ENCODE data around the gene FAM124B. TPM values are rescaled to one million over a fixed set of nuclear protein-coding genes. Genes with fewer than 3 reads are reported as not detected.

The FAM124B gene
- polyA plus RNA-seq, 3 donors, result 1.8 to 2.1 (median 2.0) TPM

GRCh38 chr2:224434618-224435017 is 32.7 kb upstream of the FAM124B start:
- H3K79me2 ChIP-seq (ENCODE audit: insufficient read depth, low read length), result no peaks in the 10 kb centered on the region
- Mint-ChIP-seq H3K4me3 (no peak overlapping the region), H3K27me3 (ENCODE audit: low read depth in 3 of 3) (peaks cover 4 to 5% (median 5%) of the 10 kb centered on the region in 3 donors), H3K36me3 (no peaks in the 10 kb centered on the region), H3K27ac (no peak overlapping the region), H3K4me1 (no peaks in the 10 kb centered on the region), H3K9me3 (peaks cover 0 to 13% (median 3%) of the 10 kb centered on the region in 7 donors)
- no peaks in the 10 kb centered on the region for H3K9me3 ChIP-seq (replicated peaks in 1 of 2; ENCODE audit: control insufficient read depth in 1 of 2, insufficient read depth in 1 of 2, low read length in 2 of 2)
- no peak overlapping the region for H3K27ac ChIP-seq (ENCODE audit: low read depth in 1 of 2, low read length in 2 of 2)
- no peak for TF ChIP-seq CTCF (IDR thresholded peaks at IDR 0.05)
- intact Hi-C loops (cut with micrococcal nuclease), result no loop called here
- H3K4me3 ChIP-seq (replicated peaks in 1 of 3; ENCODE audit: low read depth in 2 of 3, low read length in 3 of 3), result no peak overlapping the region
- H3K36me3 ChIP-seq (replicated peaks in 1 of 2; ENCODE audit: control insufficient read depth in 1 of 2, insufficient read depth in 2 of 2, low read length in 2 of 2), result no peaks in the 10 kb centered on the region
- no peak for DNase-seq
- H2AFZ ChIP-seq (ENCODE audit: insufficient read depth, low read depth, low read length, poor library complexity, severe bottlenecking), result no peak overlapping the region
- H4K20me1 ChIP-seq (ENCODE audit: insufficient read depth, low read length), result no peaks in the 10 kb centered on the region
- 89% methylated on average over 4 of the region's 4 CpGs for WGBS (ENCODE audit: insufficient coverage)
- H3K4me1 ChIP-seq (ENCODE audit: control insufficient read depth in 1 of 2, insufficient read depth in 2 of 2, low read length in 2 of 2), result no peaks in the 10 kb centered on the region
- no peaks in the 10 kb centered on the region for H3K27me3 ChIP-seq (ENCODE audit: control insufficient read depth in 2 of 2, insufficient read depth in 2 of 2, low read length in 2 of 2)
- no peak overlapping the region for H3K4me2 ChIP-seq (replicated peaks; ENCODE audit: extremely low read depth, low read length, poor library complexity, severe bottlenecking)
- no peak overlapping the region for H3K9ac ChIP-seq (ENCODE audit: insufficient read depth, low read length, poor library complexity, severe bottlenecking)

GRCh38 chr2:224433442-224433841 is 31.5 kb upstream of the FAM124B start:
- Histone ChIP-seq H3K27me3 (ENCODE audit: control insufficient read depth in 2 of 2, insufficient read depth in 2 of 2, low read length in 2 of 2) (no peaks in the 10 kb centered on the region), H3K4me1 (ENCODE audit: control insufficient read depth in 1 of 2, insufficient read depth in 2 of 2, low read length in 2 of 2) (no peaks in the 10 kb centered on the region), H3K4me3 (replicated peaks in 1 of 3; ENCODE audit: low read depth in 2 of 3, low read length in 3 of 3) (no peak overlapping the region), H3K9me3 (replicated peaks in 1 of 2; ENCODE audit: control insufficient read depth in 1 of 2, insufficient read depth in 1 of 2, low read length in 2 of 2) (no peaks in the 10 kb centered on the region), H3K27ac (ENCODE audit: low read depth in 1 of 2, low read length in 2 of 2) (no peak overlapping the region), H3K9ac (ENCODE audit: insufficient read depth, low read length, poor library complexity, severe bottlenecking) (no peak overlapping the region), H3K79me2 (ENCODE audit: insufficient read depth, low read length) (no peaks in the 10 kb centered on the region), H3K4me2 (replicated peaks; ENCODE audit: extremely low read depth, low read length, poor library complexity, severe bottlenecking) (no peak overlapping the region), H4K20me1 (ENCODE audit: insufficient read depth, low read length) (no peaks in the 10 kb centered on the region), H2AFZ (ENCODE audit: insufficient read depth, low read depth, low read length, poor library complexity, severe bottlenecking) (no peak overlapping the region), H3K36me3 (replicated peaks in 1 of 2; ENCODE audit: control insufficient read depth in 1 of 2, insufficient read depth in 2 of 2, low read length in 2 of 2) (no peaks in the 10 kb centered on the region)
- Mint-ChIP-seq H3K36me3 (no peaks in the 10 kb centered on the region), H3K27me3 (ENCODE audit: low read depth in 3 of 3) (peaks cover 1 to 5% (median 2%) of the 10 kb centered on the region in 3 donors), H3K9me3 (peaks cover 0 to 13% (median 5%) of the 10 kb centered on the region in 7 donors), H3K4me3 (no peak overlapping the region), H3K4me1 (peaks cover 8% of the 10 kb centered on the region), H3K27ac (no peak overlapping the region)
- no peak for TF ChIP-seq CTCF (IDR thresholded peaks at IDR 0.05)
- intact Hi-C loops (cut with micrococcal nuclease), result no loop called here
- DNase-seq, result no peak
- WGBS (ENCODE audit: insufficient coverage), result 96% methylated on average over 10 of the region's 10 CpGs
